ENCODE data around the gene EDC4. TPM values are rescaled to one million over a fixed set of nuclear protein-coding genes. Genes with fewer than 3 reads are reported as not detected.
A peak's percentile ranks its signal among the peaks of the same experiment; 100 is the strongest.

The EDC4 gene
- total and polyA plus RNA-seq, 9 of the 15 experiments (the other 6 are each of a cell fraction or from before 2014, with no cell fraction given), result 1.1 to 131 (median 74.0) TPM

- TF ChIP-seq CBX3 (IDR thresholded peaks at IDR 0.05; ENCODE audit: borderline replicate concordance in 1 of 2, low read length in 2 of 2) (0 out of 3 replicates have a peak, but pooled peaks of 1 of the 2 experiments have one; percentile 16), ZEB2 (IDR thresholded peaks at IDR 0.05) (peak; percentile 42; the same call in 1 of the 2 replicates), ZKSCAN1 (IDR thresholded peaks at IDR 0.05; ENCODE audit: low read depth, low read length) (0 out of 2 replicates have a peak, but pooled peaks have one; percentile 43), ZNF282 (CRISPR knock-in tag; IDR thresholded peaks at IDR 0.05) (0 out of 2 replicates have a peak, but pooled peaks have one; percentile 7), BHLHE40 (IDR thresholded peaks at IDR 0.05; ENCODE audit: low read length) (peak; percentile 22; the same call in 1 of the 2 replicates), COPS2 (conservative IDR thresholded peaks at IDR 0.05) (no peak), MAX (CRISPR knock-in tag; IDR thresholded peaks at IDR 0.05) (peak; percentile 21), SMC3 (conservative IDR thresholded peaks at IDR 0.05; ENCODE audit: insufficient read depth, low read depth, low read length) (peak; percentile 98), MYNN (IDR thresholded peaks at IDR 0.05) (peak; percentile 55; the same call in 1 of the 2 replicates), MYNN (CRISPR knock-in tag; IDR thresholded peaks at IDR 0.05) (no peak), HNRNPLL (IDR thresholded peaks at IDR 0.05; ENCODE audit: low read depth, low read length, poor library complexity, severe bottlenecking) (peak; percentile 14), RB1 (IDR thresholded peaks at IDR 0.05; ENCODE audit: low read depth) (peak; percentile 80; the same call in 1 of the 2 replicates), CC2D1A (IDR thresholded peaks at IDR 0.05) (peak; percentile 78), NCOA2 (IDR thresholded peaks at IDR 0.05; ENCODE audit: partially characterized antibody in 2 of 2) (no peak), STAG1 (CRISPR knock-in tag; IDR thresholded peaks at IDR 0.05; ENCODE audit: borderline replicate concordance) (peak; percentile 94)
- TF ChIP-seq, protein P1, sequence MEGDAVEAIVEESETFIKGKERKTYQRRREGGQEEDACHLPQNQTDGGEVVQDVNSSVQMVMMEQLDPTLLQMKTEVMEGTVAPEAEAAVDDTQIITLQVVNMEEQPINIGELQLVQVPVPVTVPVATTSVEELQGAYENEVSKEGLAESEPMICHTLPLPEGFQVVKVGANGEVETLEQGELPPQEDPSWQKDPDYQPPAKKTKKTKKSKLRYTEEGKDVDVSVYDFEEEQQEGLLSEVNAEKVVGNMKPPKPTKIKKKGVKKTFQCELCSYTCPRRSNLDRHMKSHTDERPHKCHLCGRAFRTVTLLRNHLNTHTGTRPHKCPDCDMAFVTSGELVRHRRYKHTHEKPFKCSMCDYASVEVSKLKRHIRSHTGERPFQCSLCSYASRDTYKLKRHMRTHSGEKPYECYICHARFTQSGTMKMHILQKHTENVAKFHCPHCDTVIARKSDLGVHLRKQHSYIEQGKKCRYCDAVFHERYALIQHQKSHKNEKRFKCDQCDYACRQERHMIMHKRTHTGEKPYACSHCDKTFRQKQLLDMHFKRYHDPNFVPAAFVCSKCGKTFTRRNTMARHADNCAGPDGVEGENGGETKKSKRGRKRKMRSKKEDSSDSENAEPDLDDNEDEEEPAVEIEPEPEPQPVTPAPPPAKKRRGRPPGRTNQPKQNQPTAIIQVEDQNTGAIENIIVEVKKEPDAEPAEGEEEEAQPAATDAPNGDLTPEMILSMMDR (IDR thresholded peaks at IDR 0.05 in 2 of 3, conservative IDR thresholded peaks at IDR 0.05 in 1 of 3; ENCODE audit: insufficient read depth in 2 of 3, low read depth in 1 of 3, low read length in 3 of 3), result peak; percentile 95 to 97 (median 96)
Observed at GRCh38 chr16:67928561-67929364, 55.9 kb downstream of the EDC4 start (continued).
